Putamen (tissue), 1 donor: Measurements from ENCODE around the gene FNDC3B.
A peak's percentile ranks its signal among the peaks of the same experiment; 100 is the strongest.

Source experiments
- DNase-seq: peaks from one replicate; pipeline ENCODE4 v3.0.0-alpha.2; 2016; ENCODE audit warnings: low spot score

The FNDC3B gene

DNA sequence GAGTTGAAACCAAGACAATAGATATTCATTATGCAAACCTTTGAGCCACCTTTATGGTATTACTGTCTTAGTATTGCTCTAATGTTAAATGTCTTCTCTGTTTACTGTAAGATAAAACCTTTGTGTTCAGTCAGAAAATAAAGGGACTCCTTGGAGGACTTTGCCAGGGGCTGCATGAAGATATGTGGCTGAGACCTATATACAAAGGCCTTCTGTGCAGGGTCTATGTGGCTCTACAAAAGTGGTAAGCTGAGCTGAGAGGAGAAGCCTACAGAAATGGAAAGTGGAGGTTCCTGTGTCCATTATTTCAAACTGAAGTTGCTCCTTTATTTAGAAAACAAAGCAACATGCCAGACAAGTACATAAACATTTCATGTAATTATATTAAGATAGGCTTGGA, 131.5 kb downstream of the FNDC3B start:
- no peak for DNase-seq

DNA sequence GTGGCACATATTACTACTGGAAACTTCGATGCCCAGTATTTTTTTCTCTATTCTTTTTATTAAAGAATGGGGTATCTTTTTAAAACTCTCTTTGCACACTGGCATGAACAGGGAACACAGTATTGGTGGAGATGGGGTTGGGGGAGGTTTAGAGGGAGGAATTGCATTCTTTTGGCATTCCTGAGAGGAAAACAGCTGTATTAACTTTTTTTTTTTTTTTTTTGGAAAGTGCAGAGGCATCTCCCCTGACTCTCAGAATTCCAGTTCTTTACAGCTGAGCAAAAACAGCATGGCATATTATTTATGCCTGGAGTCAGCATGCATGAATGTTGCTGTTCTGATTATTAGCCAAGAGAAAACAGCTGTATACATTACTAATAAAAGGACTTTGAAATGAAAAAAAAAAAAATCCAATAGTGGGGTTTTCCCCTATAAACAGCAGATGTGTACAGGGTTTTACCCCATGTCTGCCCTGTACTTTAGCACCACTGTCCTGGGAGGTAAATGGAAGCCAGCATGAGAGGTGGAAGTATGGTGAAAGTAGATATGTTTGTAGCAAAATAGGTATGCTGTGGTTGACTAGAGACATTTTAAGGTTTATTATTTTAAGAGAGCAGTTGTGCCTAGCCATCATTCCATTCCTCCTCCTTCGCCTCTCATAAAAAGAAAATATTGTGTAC, 132.2 kb downstream of the FNDC3B start:
- DNase-seq = no peak

DNA sequence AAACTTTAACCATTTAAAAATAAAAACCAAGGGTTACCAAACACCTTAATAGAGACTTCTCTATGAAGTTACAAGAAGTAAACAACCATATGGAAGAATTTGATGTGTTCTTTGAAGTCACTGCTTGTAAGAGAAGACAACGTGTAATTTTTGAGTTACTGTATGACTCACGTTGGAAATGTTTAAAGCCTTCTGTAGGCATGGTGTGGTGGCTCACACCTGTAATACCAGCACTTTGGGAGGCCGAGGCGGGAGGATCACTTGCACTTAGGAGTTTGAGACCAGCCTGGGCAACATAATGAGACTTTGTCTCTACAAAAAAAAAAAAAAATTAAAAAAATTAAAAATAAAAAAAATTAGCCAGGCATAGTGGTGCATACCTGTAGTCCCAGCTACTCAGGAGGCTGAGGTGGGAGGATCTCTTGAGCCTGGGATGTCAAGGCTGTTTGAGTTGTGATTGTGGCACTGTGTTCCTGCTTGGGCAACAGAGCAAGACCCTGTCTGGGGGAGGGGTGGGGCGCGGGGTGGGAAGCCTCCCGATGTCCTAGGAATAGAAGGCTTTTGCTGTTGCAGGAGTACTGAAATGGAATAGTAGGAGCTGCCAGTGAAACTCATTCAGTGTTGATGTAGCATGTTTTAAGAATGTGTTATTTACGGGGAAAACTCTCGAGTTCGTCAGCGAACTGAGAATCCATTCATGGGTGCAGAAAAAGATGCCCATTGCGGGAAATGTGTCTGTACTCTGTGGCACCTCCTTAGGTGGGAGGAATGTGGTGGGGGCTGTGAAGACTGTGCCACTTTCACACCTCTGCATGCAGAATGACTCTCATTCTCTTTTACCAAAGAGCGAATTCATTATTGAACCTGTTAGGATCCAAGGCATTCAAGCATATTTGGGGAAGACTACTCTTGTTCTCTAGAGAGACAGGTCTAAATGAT, 134.2 kb downstream of the FNDC3B start:
- DNase-seq = peak; percentile 8

DNA sequence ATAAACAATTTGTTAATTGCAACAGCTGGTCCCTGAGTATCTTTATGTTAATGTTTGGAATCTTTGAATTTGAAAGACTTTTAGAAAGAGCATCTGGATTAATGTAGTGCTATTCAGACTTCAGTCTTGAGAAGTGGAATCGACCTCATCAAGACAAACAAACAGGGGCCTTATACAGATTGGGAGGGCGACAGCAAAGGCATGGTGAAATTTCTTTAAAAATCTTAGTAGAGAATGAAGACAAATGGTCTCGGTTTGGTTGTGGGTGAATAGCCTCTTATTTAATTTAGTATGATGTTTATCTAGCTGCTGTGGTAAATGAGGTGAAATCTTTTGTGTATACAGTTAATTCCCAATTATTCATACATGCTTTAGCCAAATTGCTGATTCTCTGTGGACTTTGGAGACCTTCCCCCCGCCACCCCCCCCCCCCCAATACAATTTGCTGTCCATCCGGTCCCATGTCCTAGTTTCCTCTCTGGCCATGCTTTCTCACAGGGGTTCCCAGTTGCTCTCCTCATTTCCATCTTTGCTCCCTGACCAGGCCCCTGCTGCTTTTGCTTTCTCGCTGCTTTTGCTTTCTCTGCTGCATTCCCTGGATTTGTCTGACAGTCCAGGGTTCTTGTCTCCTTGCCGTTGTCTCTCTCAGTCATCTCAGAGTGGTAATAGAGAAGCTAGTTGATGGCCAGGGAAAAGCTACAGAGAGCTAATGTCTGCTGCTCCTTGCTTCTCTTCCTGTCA, 135.3 kb downstream of the FNDC3B start:
- no peak for DNase-seq

DNA sequence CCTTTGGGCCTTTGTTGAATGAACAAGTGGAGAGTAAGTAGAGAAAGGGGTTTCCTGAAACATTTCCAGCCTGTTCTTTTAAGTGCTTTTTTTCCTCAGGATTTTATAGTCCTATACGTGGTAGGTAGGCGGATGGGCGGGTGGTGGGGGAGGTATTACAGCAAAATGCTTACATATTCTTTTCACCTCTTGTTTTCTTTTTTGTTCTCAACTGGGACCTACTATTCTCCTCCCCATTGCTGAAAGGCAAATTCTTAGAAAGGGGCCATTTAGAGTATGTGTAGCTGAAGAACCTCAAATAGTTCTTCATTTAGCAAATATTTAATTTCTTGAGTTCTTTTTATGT, 135.8 kb downstream of the FNDC3B start:
- no peak for DNase-seq

DNA sequence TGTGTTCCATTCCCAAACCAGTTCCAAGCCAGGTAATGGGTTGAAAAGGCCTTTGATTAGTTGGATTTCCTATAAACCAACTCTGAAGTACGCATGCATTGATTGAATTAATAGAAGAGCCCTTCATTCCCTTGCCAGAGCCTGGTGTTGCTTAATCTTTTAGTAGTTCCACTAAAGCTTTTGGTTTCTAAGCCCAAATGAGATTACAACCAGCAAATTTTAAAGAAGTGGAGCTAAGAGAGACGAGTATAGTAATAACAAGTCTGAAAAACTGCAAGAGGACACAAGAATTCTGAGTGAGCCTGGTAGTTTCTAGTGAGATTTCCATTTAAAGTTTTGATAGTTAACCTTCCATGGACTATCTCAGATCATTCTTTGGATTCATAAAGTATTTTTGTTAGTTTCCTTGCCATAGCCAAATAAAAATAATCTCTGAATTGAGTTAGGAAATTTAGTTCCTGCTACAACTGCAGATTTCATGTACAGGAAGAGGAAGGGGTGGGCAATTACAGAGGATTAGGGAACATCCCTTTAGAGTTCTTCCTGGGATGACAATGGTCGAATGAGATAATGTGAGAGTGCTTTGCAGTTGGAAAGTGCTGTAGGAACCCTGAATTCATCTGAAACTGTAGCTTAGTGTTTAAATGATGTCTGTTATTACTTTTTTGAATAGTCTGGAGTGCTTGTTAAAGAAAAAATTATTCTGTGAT, 136.8 kb downstream of the FNDC3B start:
- no peak for DNase-seq

DNA sequence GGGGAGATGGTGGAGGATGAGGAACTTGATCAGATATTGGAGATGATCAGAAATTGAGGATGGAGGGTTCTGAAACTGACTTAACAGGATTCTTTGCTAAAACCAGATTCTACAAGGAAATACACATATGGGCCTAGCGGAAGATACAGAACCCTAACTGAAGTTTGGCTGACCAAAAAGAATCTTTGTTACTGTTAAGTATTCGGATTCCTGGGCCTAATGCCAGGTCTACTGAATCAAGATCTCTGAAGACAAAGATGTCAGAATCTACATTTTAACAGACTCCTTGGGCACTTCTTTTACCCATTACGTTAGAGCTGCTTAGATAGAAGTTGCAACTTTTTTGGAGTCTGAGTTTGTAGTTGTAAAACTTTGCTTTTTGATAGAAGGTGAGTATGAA, 137.7 kb downstream of the FNDC3B start:
- no peak for DNase-seq

DNA sequence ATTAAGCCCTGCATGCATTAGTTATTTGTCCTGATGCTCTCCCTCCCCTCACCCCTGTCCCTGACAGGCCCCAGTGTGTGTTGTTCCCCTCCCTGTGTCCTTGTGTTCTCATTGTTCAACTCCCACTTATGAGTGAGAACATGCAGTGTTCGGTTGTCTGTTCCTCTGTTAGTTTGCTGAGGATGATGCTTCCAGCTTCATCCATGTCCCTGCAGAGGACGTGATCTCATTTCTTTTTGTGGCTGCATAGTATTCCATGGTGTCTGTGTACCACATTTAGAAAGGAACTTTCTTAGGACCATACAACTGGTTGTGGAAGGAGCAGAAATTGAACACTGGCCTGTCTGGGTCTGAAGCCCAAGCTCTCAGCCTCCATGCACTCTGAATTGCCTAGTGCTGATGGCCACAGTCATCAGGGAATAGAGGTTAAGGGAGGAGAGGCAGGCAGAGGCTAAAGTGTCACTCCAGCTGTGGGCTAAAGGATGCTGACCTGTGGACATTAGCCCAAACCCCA, 138.5 kb downstream of the FNDC3B start:
- DNase-seq = no peak

DNA sequence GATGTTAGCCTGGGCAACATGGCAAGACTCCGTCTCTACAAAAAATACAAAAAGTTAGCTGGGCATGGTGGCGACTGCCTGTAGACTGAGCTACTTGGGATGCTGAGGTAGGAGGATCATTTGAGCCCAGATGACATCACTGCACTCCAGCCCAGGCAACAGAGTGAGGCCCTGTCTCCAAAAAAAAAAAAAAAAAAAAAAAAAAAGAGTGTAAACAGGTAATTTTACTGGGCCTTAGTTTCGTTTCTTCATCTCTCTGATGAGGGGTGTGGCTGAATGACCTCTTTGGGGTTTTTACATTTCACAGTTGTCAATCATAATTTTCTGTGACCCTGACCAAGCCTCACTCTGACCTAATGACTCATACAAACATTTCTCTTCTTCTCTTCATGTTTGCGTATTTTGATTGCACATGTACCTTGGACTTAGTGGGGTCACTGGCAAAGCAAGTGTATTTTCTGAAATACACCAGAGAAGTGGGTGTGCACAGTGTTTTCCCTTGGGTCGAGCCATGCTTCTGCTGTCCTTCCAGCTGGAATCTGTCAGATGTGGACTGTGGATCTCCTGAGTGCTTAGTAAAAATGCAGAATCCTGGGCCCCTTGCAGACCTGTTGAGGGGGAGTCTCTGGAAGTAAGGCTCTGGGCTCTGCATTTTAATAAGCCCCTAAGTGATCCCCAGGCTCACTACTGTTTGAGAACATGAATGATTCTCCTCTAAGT, 140.5 kb downstream of the FNDC3B start:
- no peak for DNase-seq

DNA sequence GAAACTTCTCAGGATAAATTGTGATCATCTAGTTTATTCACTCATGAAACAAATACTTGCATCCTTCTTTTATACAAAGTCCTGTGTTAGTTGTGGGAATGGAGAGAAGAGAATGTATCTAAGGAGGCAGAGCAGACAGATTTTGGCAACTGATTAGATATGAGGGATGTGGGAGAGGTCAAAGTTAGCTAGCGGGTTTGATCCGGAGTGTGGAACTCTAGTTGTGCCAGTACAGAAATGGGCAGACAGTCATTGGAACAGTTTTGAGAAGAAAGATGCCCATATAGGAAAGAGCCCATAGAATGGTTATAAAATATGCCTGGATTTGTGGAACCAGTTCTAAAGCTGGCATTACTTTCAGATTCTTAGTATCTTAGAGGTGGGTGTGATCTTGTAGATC, 141.1 kb downstream of the FNDC3B start:
- no peak for DNase-seq

DNA sequence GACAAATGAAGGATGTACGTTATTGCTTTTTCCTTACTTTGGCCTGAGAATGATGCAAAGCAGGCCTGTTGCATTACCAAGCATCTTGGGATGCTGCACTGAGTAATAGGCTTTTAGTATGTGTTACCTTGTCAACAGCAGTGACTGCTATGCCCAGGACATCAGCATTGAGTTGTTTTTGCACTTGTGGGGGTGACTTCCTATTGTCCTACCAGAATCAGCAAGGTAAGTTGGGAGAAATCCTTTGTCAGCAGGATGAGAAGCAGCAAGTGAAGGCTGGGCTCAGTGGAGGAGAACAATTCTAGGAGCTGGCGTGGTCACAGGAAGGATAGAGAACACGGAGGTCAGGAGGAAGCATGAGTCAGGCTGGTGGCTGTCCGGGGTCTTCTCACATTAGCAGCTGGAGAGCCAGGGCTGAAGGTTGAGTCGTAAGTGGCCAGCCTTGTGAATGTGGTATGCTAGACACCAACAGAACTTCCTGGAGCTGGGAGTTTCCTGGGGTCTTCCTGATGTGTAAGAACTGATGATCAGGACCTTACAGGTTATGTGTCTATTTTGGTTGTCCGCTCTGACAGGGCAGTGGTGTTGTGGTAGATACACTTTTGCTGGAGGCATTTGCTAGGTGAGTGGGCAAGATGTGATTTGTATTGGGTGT, 142.7 kb downstream of the FNDC3B start:
- DNase-seq = no peak

DNA sequence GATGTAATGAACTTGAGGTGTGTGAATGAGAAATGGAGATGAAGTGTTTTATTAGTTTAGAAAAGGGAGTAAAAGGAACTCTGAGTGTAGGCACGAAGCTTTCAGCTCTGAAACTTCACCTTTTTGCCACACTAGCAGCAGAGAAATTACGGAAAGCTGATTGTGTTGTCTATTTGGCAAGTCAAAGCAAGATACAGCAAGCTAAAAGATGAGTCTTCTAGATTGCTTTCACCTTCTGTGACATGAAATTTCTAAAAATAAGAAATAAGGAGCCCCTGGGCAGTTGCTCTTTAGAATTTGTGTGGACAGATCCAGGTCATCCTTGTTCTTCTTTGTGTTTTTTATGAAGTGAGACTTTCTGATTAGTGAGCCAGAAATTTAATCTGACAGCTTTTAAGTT, 143.4 kb downstream of the FNDC3B start:
- no peak for DNase-seq

DNA sequence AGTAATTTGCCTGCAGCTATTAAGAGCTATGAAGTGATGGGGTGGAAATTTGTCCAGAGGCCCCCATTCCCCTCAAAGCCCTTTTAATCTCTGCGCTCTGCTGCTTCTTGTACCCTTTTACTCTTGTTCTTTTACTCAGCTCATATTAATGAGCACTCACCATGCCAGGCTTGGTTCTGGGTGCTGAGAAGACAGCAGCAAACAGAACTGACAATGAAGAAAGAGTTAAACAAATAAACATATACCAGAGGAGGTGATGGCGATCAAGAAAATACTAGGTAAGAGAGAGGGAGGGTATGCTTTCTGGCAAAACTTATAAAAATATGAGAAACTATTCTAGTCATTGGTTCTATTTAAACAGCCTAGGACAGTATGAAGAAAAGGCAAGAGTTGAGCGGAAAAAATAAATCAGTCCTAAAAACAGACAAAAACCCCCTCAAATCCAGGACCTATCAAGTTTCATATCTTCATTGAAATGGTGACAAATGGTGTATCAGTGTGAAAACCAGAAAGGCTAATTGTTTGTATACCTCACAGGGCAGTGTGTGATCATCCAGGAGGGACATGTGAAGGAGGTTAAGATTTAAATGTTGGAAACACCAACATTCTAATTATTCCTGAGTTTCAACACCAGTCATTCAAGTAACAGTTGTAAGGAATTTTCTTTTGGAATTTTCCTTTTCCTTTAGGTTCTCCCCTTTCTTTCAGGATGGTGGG, 144.9 kb downstream of the FNDC3B start:
- no peak for DNase-seq

DNA sequence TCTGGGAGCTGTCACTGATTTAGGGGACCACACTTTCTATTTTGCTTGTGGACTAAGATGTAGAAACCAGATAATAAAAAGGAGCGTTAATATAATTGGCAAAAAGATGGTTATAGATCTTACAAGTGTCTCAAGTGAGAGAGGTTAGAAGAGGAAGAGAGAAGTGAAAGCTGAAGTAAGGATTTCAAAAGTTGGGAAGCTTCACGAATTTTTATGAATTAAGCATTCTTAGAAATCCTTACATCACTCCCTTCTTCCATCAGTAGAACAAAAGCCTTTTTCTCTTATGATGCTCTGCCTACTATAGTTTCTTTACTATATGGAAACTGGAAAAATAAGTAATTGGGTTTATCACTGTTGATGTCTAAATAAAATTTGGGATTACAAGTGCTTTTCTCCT, 146.5 kb downstream of the FNDC3B start:
- no peak for DNase-seq

DNA sequence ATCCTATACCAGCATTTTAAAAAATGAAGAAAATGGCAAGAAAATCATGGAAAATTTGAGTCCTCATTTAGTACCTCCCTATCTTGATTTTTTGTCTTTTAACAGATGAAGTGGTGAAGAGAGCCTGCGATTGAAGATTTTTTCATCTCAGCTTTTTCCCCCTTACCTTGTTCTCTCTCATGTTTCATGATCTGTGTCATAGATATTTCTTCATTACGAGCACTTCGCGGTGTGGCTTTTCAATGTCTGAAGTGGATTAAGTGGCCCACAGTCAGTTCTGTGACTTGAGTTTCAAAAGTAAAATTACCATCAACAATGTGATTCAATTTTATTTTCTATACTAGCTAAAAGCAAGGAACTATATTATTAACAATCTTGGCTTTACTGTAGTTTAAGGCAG, 147.2 kb downstream of the FNDC3B start:
- DNase-seq = no peak

DNA sequence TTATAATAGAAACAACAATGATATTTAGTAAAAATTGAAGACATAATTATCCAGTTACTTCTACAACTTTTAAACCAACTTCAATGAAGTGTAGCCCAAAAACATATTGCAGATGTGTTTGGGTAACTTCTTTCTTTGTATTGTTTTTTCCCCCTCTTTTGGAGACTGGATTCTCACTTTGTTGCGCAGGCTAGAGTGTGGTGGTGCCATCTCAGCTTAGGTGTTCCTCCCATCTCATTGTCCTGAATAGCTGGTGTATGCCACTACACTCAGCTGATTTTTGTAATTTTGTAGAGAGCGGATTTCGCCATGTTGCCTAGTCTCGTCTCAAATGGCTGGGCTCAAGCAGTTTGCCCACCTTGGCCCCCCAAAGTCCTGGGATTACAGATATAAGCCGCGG, 148.1 kb downstream of the FNDC3B start:
- DNase-seq = no peak

DNA sequence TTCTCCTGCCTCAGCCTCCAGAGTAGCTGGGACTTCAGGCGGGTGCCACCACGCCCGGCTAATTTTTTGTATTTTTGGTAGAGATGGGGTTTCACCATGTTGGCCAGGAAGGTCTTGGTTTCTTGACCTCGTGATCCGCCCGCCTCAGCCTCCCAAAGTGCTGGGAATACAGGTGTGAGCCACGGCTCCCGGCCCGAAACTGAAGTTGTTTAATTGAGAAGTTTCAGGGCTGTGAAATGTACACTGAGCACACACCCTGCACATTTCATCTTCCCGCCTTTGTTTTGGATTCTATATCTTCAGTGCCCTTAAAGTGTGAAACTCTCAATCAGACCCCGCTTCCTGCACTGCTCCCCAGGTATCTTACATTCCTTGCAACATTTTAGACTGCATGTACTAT, 149.1 kb downstream of the FNDC3B start:
- DNase-seq = no peak

DNA sequence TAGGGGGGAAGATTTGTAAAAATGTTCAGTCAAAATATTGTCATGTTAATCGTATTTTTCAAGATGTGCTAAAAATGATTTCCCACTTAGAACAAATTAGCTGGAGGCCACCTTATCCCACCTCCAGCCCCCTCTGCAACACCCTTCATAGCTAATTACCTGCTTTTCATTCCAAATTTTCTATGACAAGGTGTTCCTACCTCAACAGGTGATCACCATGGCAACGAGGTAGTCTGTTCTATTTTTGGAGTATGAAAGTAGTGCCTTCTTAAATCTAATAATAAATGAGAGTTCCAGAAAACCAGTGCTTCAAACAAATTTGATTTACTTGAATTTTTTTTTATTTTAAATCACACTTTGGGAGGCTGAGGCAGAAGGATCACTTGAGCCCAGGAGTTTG, 149.8 kb downstream of the FNDC3B start:
- peak; percentile 51 for DNase-seq

DNA sequence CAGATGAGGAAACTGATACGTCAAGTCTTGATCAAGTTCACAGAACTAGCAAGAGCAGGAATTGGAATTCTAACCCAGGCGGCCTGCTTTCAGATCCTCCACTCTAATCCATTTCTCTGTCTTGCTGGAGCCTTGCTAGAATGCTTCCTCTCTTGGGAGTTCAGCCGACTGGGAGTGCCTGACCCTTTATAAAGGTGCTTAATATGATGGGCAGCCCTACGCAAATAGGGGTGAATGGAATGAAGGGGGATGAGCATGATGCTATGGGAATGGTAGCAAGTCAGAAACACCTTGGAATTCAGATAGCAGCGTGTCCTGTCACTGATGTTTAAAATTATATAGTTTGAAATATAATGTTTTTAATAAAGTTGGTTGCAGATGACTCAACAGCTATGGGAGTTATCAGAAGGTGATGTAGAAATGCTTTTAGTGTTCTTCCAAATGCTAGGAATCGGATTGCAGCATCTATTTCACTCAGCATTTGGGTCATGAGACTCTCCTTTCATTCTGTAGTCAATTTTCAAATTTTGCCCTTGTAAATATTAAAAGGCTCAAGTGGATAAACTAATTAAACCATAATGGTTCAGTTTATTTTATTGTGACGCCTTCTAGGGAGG, 150.7 kb downstream of the FNDC3B start:
- no peak for DNase-seq

DNA sequence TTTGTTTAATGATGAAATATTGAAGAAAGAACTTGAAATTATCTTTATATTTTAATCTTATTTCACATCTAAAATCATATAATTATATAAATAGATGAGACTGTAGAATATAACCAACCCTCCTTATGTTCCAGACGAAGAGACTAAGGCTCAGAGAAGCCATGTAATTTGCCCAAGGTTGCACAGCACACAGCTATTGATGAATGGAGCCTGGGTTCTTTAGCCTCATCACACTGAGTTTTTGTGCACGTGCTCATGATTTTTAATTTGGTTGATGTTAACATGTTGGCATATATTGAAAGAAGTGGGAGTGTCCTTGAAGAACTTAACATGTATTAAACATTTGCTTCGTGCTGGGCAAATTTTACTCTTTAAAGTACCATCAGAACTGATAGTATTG, 151.6 kb downstream of the FNDC3B start:
- DNase-seq = no peak
